Endothelial cell of umbilical vein (primary cell): Measurements from ENCODE around the gene IAPP. TPM values are rescaled to one million over a fixed set of nuclear protein-coding genes. Genes with fewer than 3 reads are reported as not detected.
"Not testable (repeated sequence)": the region's sequence is repeated elsewhere in the genome, so short reads cannot be mapped to it uniquely, and the experiment has no call there.

ENCODE experiments used
- BruUV-seq: library from RNA; stranded (reverse); fragments of 400-500 nt; replicated peaks from 2 replicates; lab custom pipeline; 2021; lab: Mats Ljungman, UMichigan
- CTCF ChIA-PET: fragments of 300-600, 350-600 bp; sonication (Branson Sonifier 250); formaldehyde crosslinking; loops from one replicate; lab custom pipeline; 2021; ENCODE audit warnings: antibody characterized with exemption, inconsistent platforms; lab: Charles Lee
- POLR2A ChIA-PET: fragments of 300-600, 350-600 bp; sonication (Branson Sonifier 250); formaldehyde crosslinking; loops from one replicate; lab custom pipeline; 2021; ENCODE audit warnings: antibody characterized with exemption, inconsistent platforms; lab: Charles Lee
- DNase-seq: peaks from one replicate; pipeline ENCODE4 v3.0.0-alpha.2; 2011; ENCODE audit warnings: low read depth, low spot score
- FAIRE-seq: peaks from 2 replicates; lab custom pipeline; 2011; peaks lifted over from hg19 to GRCh38; lab: Jason Lieb, UNC
- H2AFZ ChIP-seq: 2 replicates; pipeline ENCODE4 v1.6.0; 2012; ENCODE audit warnings: low read depth, low read length, control low read depth, inconsistent platforms
- H3K27ac ChIP-seq: 2 replicates; pipeline ENCODE4 v1.5.1; 2011; ENCODE audit warnings: low read depth, mild to moderate bottlenecking, control low read depth, low read length, moderate library complexity; ENCODE audit not compliant: insufficient read depth
- H3K27me3 ChIP-seq, 2 experiments: 2 replicates each; pipeline versions ENCODE4 v1.6.0 to v1.6.1; 2011; ENCODE audit warnings: low read length in 2 of 2, mixed read lengths in 1 of 2; ENCODE audit not compliant: control insufficient read depth in 2 of 2, insufficient read depth in 2 of 2
- H3K36me3 ChIP-seq, 2 experiments: 2 replicates in 1 of 2; 3 replicates in 1 of 2; pipeline ENCODE4 v1.5.1; 2011; ENCODE audit warnings: low read length in 2 of 2, mild to moderate bottlenecking in 1 of 2, moderate library complexity in 1 of 2; ENCODE audit not compliant: control insufficient read depth in 2 of 2, insufficient read depth in 2 of 2; ENCODE audit errors: extremely low read depth in 1 of 2
- H3K4me1 ChIP-seq: 3 replicates; pipeline ENCODE4 v1.5.1; 2011; ENCODE audit warnings: mild to moderate bottlenecking, low read length; ENCODE audit not compliant: control insufficient read depth, insufficient read depth; ENCODE audit errors: extremely low read depth
- H3K4me2 ChIP-seq: 2 replicates; pipeline ENCODE4 v1.6.1; 2011; ENCODE audit warnings: low read length, control low read depth, mixed read lengths; ENCODE audit not compliant: insufficient read depth
- H3K4me3 ChIP-seq, 3 experiments: fragments of 200-600 bp in 1 of 3; sonication (generic), shearing (Covaris generic) in 1 of 3; replicated peaks in 1 of 3; 2 replicates each; pipeline ENCODE4 v1.5.1; 2011 to 2016; ENCODE audit warnings: control low read depth in 3 of 3, low read length in 3 of 3, mild to moderate bottlenecking in 2 of 3, inconsistent platforms in 1 of 3, low read depth in 1 of 3, moderate library complexity in 1 of 3; ENCODE audit not compliant: insufficient read depth in 1 of 3
- H3K79me2 ChIP-seq: 2 replicates; pipeline ENCODE4 v1.6.0; 2012; ENCODE audit warnings: low read length, inconsistent platforms; ENCODE audit not compliant: control insufficient read depth, insufficient read depth
- H3K9ac ChIP-seq: replicated peaks from 2 replicates; pipeline ENCODE3; 2011; ENCODE audit warnings: low read length, control low read depth; ENCODE audit not compliant: insufficient read depth; ENCODE audit errors: extremely low read depth
- H3K9me1 ChIP-seq: replicated peaks from 3 replicates; pipeline ENCODE4 v1.6.0; 2011; ENCODE audit warnings: mild to moderate bottlenecking, low read length; ENCODE audit not compliant: control insufficient read depth, insufficient read depth; ENCODE audit errors: extremely low read depth
- H3K9me3 ChIP-seq: replicated peaks from 2 replicates; pipeline ENCODE4 v1.5.1; 2012; ENCODE audit warnings: low read length, inconsistent platforms; ENCODE audit not compliant: control insufficient read depth, insufficient read depth
- H4K20me1 ChIP-seq: replicated peaks from 2 replicates; pipeline ENCODE3; 2011; ENCODE audit warnings: mild to moderate bottlenecking, low read length; ENCODE audit not compliant: control insufficient read depth, insufficient read depth; ENCODE audit errors: extremely low read depth
- EZH2 ChIP-seq: IDR thresholded peaks from 2 replicates; pipeline ENCODE4 v1.6.1; 2012; ENCODE audit warnings: borderline replicate concordance, low read depth, mild to moderate bottlenecking, moderate library complexity, low read length, inconsistent platforms; ENCODE audit not compliant: severe bottlenecking
- dilution Hi-C: fragments of 300-500 bp; cut with MboI; formaldehyde crosslinking; loops from one replicate; pipeline ENCODE4 v1.15.0; 2019; ENCODE audit warnings: low sequenced_read_pairs; ENCODE audit not compliant: extremely low pct_ligation_motif_present
- intact Hi-C: fragments of 100-400 bp; cut with micrococcal nuclease; formaldehyde crosslinking; loops from one replicate; pipeline ENCODE4 v1.10.0; 2022
- polyA plus RNA-seq, 4 experiments: library from polyadenylated mRNA; depleted of rRNA in 3 of 4; stranded (reverse) in 3 of 4; unstranded in 1 of 4; fragments of >200 nt; gene quantifications; 2 replicates each; pipeline versions ENCODE4 v1.2.1 to v1.2.3, GENCODE V29; 2011 to 2012; ENCODE audit warnings: missing spikeins in 1 of 4
- total RNA-seq: library from RNA; stranded (reverse); gene quantifications from 2 replicates; pipeline ENCODE4 v1.2.3, GENCODE V29; 2021

Gene IAPP
- total and polyA plus RNA-seq, 2 donors (not counting 3 experiments of a cell fraction or from before 2014, with no cell fraction given), result not detected

- Histone ChIP-seq H3K9ac (no peak overlapping the region), H3K4me1 (no peaks in the 10 kb centered on the region), H3K9me3 (no peaks in the 10 kb centered on the region), H3K27ac (no peak overlapping the region), H4K20me1 (no peaks in the 10 kb centered on the region), H3K9me1 (no peaks in the 10 kb centered on the region), H3K36me3 (no peaks in the 10 kb centered on the region), H2AFZ (no peak overlapping the region), H3K4me3 (no peak overlapping the region), H3K4me2 (no peak overlapping the region), H3K79me2 (no peaks in the 10 kb centered on the region), H3K27me3 (no peaks in the 10 kb centered on the region)
- ChIA-PET POLR2A (no interaction called here), CTCF (no interaction called here)
- no peak for TF ChIP-seq EZH2
- DNase-seq, result no peak
- dilution Hi-C loops (no loop called here), intact Hi-C loops (no loop called here)
- FAIRE-seq, result no peak
- no TSS peak for BruUV-seq
Observed at GRCh38 chr12:21392384-21392783, 19.7 kb downstream of the IAPP start.

- H3K4me3 ChIP-seq, H3K9me1 ChIP-seq, FAIRE-seq, H2AFZ ChIP-seq, intact Hi-C loops, H3K27me3 ChIP-seq, BruUV-seq, H4K20me1 ChIP-seq, H3K9me3 ChIP-seq, DNase-seq, H3K27ac ChIP-seq, CTCF ChIA-PET, POLR2A ChIA-PET, H3K4me1 ChIP-seq, H3K9ac ChIP-seq, H3K4me2 ChIP-seq, dilution Hi-C loops, H3K36me3 ChIP-seq, H3K79me2 ChIP-seq: not testable (repeated sequence)
Observed at GRCh38 chr12:21394828-21395626, 22.3 kb downstream of the IAPP start.
